Stomach (tissue), 9 donors: Measurements from ENCODE around the gene TSPAN15. TPM values are rescaled to one million over a fixed set of nuclear protein-coding genes. Genes with fewer than 3 reads are reported as not detected.

ENCODE experiments used
- DNase-seq, 2 donors: peaks; one replicate each; pipeline versions ENCODE4 v3.0.0 to v3.0.0-alpha.2; 2013 to 2019
- H3K27ac ChIP-seq, 5 donors: fragments of 200-600 bp in 4 of 5; sonication (generic) in 4 of 5; one replicate each; pipeline ENCODE4 v1.5.1; 2013 to 2019; ENCODE audit warnings: mild to moderate bottlenecking in 1 of 5, moderate library complexity in 1 of 5
- H3K27me3 ChIP-seq, 3 donors: fragments of 200-600 bp; sonication (generic); one replicate each; pipeline ENCODE4 v1.5.1; 2017 to 2019; ENCODE audit warnings: mixed run types in 1 of 3
- H3K36me3 ChIP-seq, 4 donors: fragments of 200-600 bp; sonication (generic); 1 replicate in 3 of 4; 2 replicates in 1 of 4; pipeline ENCODE4 v1.5.1; 2016 to 2019
- H3K4me1 ChIP-seq, 4 donors: fragments of 200-600 bp; sonication (generic); one replicate each; pipeline ENCODE4 v1.5.1; 2016 to 2019
- H3K4me3 ChIP-seq, 4 donors: fragments of 200-600 bp; sonication (generic) in 3 of 4; one replicate each; pipeline ENCODE4 v1.5.1; 2016 to 2019; ENCODE audit warnings: mild to moderate bottlenecking in 1 of 4
- H3K9me3 ChIP-seq, 4 donors: fragments of 200-600 bp; sonication (generic); one replicate each; pipeline ENCODE4 v1.5.1; 2016 to 2019
- CTCF ChIP-seq, 7 experiments: fragments of 450-650 bp in 4 of 7; fragments of 200-600 bp in 3 of 7; sonication (generic) in 3 of 7; IDR thresholded peaks; one replicate each; pipeline ENCODE4 v1.5.1; 2016 to 2019; ENCODE audit warnings: antibody characterized with exemption in 7 of 7, control low read depth in 2 of 7, mild to moderate bottlenecking in 1 of 7
- EP300 ChIP-seq: sonication (generic); formaldehyde crosslinking; IDR thresholded peaks from one replicate; pipeline ENCODE4 v1.6.1; 2017; ENCODE audit warnings: antibody characterized with exemption
- POLR2A ChIP-seq, 4 donors: fragments of 450-650 bp; IDR thresholded peaks; one replicate each; pipeline ENCODE4 v1.6.1; 2016; ENCODE audit warnings: antibody characterized with exemption in 4 of 4, control low read depth in 2 of 4, mild to moderate bottlenecking in 1 of 4, moderate library complexity in 1 of 4
- POLR2AphosphoS5 ChIP-seq, 3 donors: sonication (generic); formaldehyde crosslinking; IDR thresholded peaks; one replicate each; pipeline ENCODE4 v1.6.1; 2016; ENCODE audit warnings: antibody characterized with exemption in 3 of 3
- WGBS, 5 donors: extraction: QIAGEN DNeasy Blood & Tissue Kit in 3 of 5; methylation state at CpG; one replicate each; pipeline versions ENCODE4 v1.1.5 to v1.1.7; 2013 to 2018; 5-methylcytosine and 5-hydroxymethylcytosine counted together
- intact Hi-C: fragments of 100-400 bp; cut with DNase I; formaldehyde crosslinking; loops from one replicate; pipeline ENCODE4 v1.15.1; 2023; ENCODE audit warnings: low total_unique reads
- polyA plus RNA-seq, 3 donors: library from polyadenylated mRNA; stranded (reverse); fragments of 200-250 nt; gene quantifications; one replicate each; pipeline ENCODE4 v1.2.3, GENCODE V29; 2013
- total RNA-seq, 5 donors: library from RNA; depleted of rRNA; stranded (reverse); fragments of >200 nt; gene quantifications; one replicate each; pipeline versions ENCODE4 v1.1.0 to v1.2.3, GENCODE V29; 2014 to 2016
- donor health status: healthy with polysubstance abuse.
- donor health status: Bipolar disorder and iron deficiency.
- donor health status: healthy.

TSPAN15 gene
- total and polyA plus RNA-seq, 8 donors: 23.5 to 153 (median 74.5) TPM

- Histone ChIP-seq H3K4me1 (peaks cover 21 to 60% (median 35%) of the 10 kb centered on the region in 4 donors), H3K4me3 (no peak overlapping the region), H3K27me3 (no peaks in the 10 kb centered on the region), H3K36me3 (no peaks in the 10 kb centered on the region), H3K9me3 (no peaks in the 10 kb centered on the region), H3K27ac (peak overlapping the region; percentile 71 to 84 (median 82))
- 25 to 51% (median 31%) methylated on average over 5 of the region's 5 CpGs for WGBS, 5 donors
- intact Hi-C loops: loop anchor here (5.0 kb wide), 1 partner anchor 82 kb away; no protein-coding TSS in a partner anchor
- TF ChIP-seq CTCF (IDR thresholded peaks at IDR 0.05) (no peak), EP300 (no peak), POLR2AphosphoS5 (IDR thresholded peaks at IDR 0.05) (peak in 2 of 3 donors; percentile 82 to 91), POLR2A (IDR thresholded peaks at IDR 0.05) (no peak)
- peak; percentile 77 to 90 for DNase-seq
These were observed 25.6 kb upstream of the TSPAN15 start for GRCh38 chr10:69425511-69426298.

GRCh38 chr10:69426376-69426727, 24.9 kb upstream of the TSPAN15 start:
- H3K4me1 ChIP-seq: peaks cover 21 to 59% (median 35%) of the 10 kb centered on the region in 4 donors
- H3K27ac ChIP-seq: peak overlapping the region; percentile 25 to 84 (median 80)
- WGBS, 5 donors: 69 to 84% (median 81%) methylated on average over 3 to 4 of the region's 4 CpGs
- TF ChIP-seq POLR2AphosphoS5 (IDR thresholded peaks at IDR 0.05) (peak in 1 of 3 donors; percentile 10), POLR2A (IDR thresholded peaks at IDR 0.05) (no peak), EP300 (no peak), CTCF (IDR thresholded peaks at IDR 0.05) (no peak)
- no peaks in the 10 kb centered on the region for H3K9me3 ChIP-seq
- H3K36me3 ChIP-seq: no peaks in the 10 kb centered on the region
- DNase-seq: no peak
- no peak overlapping the region for H3K4me3 ChIP-seq
- H3K27me3 ChIP-seq: no peaks in the 10 kb centered on the region
- intact Hi-C loops: loop anchor here (5.0 kb wide), 1 partner anchor 81 kb away; no protein-coding TSS in a partner anchor

DNA sequence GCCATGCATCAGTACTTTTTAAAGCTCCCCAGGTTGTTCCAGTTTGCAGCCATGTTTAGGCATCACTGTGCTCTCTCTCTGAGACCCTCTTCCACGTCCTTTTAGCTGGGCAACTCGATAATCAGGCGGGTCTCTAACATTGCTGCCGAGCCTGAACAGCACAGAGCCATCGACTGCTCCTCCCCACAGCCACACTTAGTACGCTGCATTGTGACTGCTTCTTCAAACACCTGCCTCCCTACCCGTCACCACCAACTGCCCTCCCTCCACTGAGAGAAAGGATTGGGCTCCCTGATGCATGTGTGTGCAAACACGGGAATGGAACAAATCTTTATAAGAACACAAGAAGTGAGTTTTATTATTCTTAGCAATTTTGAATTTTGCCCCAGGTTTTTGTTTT, 23.1 kb upstream of the TSPAN15 start:
- WGBS, 5 donors: 33 to 59% (median 45%) methylated on average over 8 of the region's 8 CpGs
- peak in 1 of 2 donors; percentile 57 for DNase-seq
- no peak overlapping the region for H3K4me3 ChIP-seq
- H3K36me3 ChIP-seq: no peaks in the 10 kb centered on the region
- TF ChIP-seq EP300: no peak
- no peak for TF ChIP-seq POLR2AphosphoS5 (IDR thresholded peaks at IDR 0.05)
- no peak for TF ChIP-seq CTCF (IDR thresholded peaks at IDR 0.05)
- no peak for TF ChIP-seq POLR2A (IDR thresholded peaks at IDR 0.05)
- H3K27ac ChIP-seq: no peak overlapping the region
- peaks cover 15 to 46% (median 25%) of the 10 kb centered on the region in 4 donors for H3K4me1 ChIP-seq
- H3K9me3 ChIP-seq: no peaks in the 10 kb centered on the region
- no peaks in the 10 kb centered on the region for H3K27me3 ChIP-seq
- intact Hi-C loops: loop anchor here (5.0 kb wide), 1 partner anchor 79 kb away; no protein-coding TSS in a partner anchor

GRCh38 chr10:69434169-69434568, 17.1 kb upstream of the TSPAN15 start:
- no peak for DNase-seq
- Histone ChIP-seq H3K36me3 (no peaks in the 10 kb centered on the region), H3K4me1 (peaks cover 9 to 22% (median 11%) of the 10 kb centered on the region in 4 donors), H3K4me3 (no peak overlapping the region), H3K27ac (no peak overlapping the region), H3K27me3 (no peaks in the 10 kb centered on the region), H3K9me3 (no peaks in the 10 kb centered on the region)
- TF ChIP-seq CTCF (IDR thresholded peaks at IDR 0.05) (no peak), EP300 (no peak), POLR2A (IDR thresholded peaks at IDR 0.05) (no peak), POLR2AphosphoS5 (IDR thresholded peaks at IDR 0.05) (no peak)
- 78 to 92% (median 84%) methylated on average over 2 of the region's 2 CpGs for WGBS, 5 donors
- intact Hi-C loops: loop anchor here (10.0 kb wide), 1 partner anchor 201 kb away; the partner anchor contains the start of gene FAM241B
